Measurements from ENCODE around the gene GABBR2.

Gene GABBR2

GRCh38 chr9:98720402-98720801, 11.7 kb upstream of the GABBR2 start:
- no peak for DNase-seq (ENCODE audit: low read depth)

- DNase-seq (ENCODE audit: low read depth), result no peak
These were observed 10.3 kb upstream of the GABBR2 start for GRCh38 chr9:98719055-98719454.

- DNase-seq (ENCODE audit: low read depth), result no peak
These were observed 6.1 kb upstream of the GABBR2 start for GRCh38 chr9:98714833-98715232.

- no peak for DNase-seq (ENCODE audit: low read depth)
These were observed 4.3 kb upstream of the GABBR2 start for GRCh38 chr9:98712987-98713386.

- no peak for DNase-seq (ENCODE audit: low read depth)
These were observed 1.5 kb upstream of the GABBR2 start for GRCh38 chr9:98709968-98710965.

- no peak for DNase-seq (ENCODE audit: low read depth)
These were observed 417 bp downstream of the GABBR2 start for GRCh38 chr9:98708103-98708932.

- no peak for DNase-seq (ENCODE audit: low read depth)
These were observed 1.3 kb downstream of the GABBR2 start for GRCh38 chr9:98707166-98708102.

- DNase-seq (ENCODE audit: low read depth), result no peak
These were observed 2.0 kb downstream of the GABBR2 start for GRCh38 chr9:98706651-98707165.

- no peak for DNase-seq (ENCODE audit: low read depth)
These were observed 5.8 kb downstream of the GABBR2 start for GRCh38 chr9:98702835-98703380.

GRCh38 chr9:98702340-98702739, 6.4 kb downstream of the GABBR2 start:
- DNase-seq (ENCODE audit: low read depth), result no peak

GRCh38 chr9:98701576-98701975, 7.2 kb downstream of the GABBR2 start:
- no peak for DNase-seq (ENCODE audit: low read depth)

- no peak for DNase-seq (ENCODE audit: low read depth)
These were observed 7.9 kb downstream of the GABBR2 start for GRCh38 chr9:98700801-98701200.

- no peak for DNase-seq (ENCODE audit: low read depth)
These were observed 9.9 kb downstream of the GABBR2 start for GRCh38 chr9:98698856-98699255.

GRCh38 chr9:98694943-98695342, 13.8 kb downstream of the GABBR2 start:
- DNase-seq (ENCODE audit: low read depth), result no peak

- DNase-seq (ENCODE audit: low read depth), result no peak
These were observed 16.3 kb downstream of the GABBR2 start for GRCh38 chr9:98692392-98692791.

- DNase-seq (ENCODE audit: low read depth), result no peak
These were observed 16.8 kb downstream of the GABBR2 start for GRCh38 chr9:98691890-98692289.

GRCh38 chr9:98690686-98691085, 18.0 kb downstream of the GABBR2 start:
- DNase-seq (ENCODE audit: low read depth), result no peak

- no peak for DNase-seq (ENCODE audit: low read depth)
These were observed 19.8 kb downstream of the GABBR2 start for GRCh38 chr9:98688710-98689495.

- DNase-seq (ENCODE audit: low read depth), result no peak
These were observed 20.8 kb downstream of the GABBR2 start for GRCh38 chr9:98687911-98688310.
